Measurements from ENCODE around the gene DCAF6. TPM values are rescaled to one million over a fixed set of nuclear protein-coding genes. Genes with fewer than 3 reads are reported as not detected.

The DCAF6 gene
- total and polyA plus RNA-seq, 5 donors from 2014 or later, result 9.7 to 25.5 (median 11.7) TPM

DNA sequence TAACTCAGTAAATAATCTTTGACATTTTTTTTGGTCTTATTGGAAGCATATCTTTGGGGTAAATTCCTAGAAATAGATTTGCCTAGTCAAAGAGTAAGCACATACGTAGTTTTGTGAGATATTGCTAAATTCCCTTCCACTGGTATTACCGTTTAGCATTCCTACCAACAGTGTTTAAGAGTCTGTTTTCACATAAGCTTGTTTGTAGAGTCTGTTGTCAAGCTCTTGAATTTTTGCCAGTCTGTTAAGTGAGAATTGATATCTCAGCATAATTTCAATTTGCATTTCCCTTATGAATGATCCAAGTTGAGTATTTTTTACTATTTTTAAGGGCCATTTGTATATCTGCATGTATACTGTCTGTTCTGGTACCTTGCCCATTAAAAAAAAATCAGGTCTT, 37.3 kb downstream of the DCAF6 start:
- Mint-ChIP-seq H3K36me3 (peaks cover 49% of the 10 kb centered on the region), H3K9me3 (peaks cover 0 to 2% (median 0%) of the 10 kb centered on the region in 7 donors)

DNA sequence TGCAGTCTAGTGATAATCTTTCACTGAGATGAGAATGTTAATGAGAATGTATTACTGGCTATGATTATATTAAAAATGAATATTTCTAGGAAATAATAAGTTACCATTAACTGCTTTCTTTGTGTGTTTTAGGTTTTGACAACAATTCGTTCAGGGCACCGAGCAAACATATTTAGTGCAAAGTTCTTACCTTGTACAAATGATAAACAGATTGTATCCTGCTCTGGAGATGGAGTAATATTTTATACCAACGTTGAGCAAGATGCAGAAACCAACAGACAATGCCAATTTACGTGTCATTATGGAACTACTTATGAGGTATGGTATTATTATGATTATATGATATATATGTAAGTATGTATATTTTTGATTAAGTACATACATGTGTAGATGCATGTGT, 38.2 kb downstream of the DCAF6 start:
- Histone ChIP-seq H3K4me3 (ENCODE audit: low read depth, low read length) (no peak overlapping the region), H3K27me3 (ENCODE audit: control insufficient read depth, insufficient read depth, low read length) (no peaks in the 10 kb centered on the region), H3K9me3 (ENCODE audit: control insufficient read depth in 2 of 2, low read length in 2 of 2) (no peaks in the 10 kb centered on the region), H3K27ac (ENCODE audit: insufficient read depth, low read length, poor library complexity, severe bottlenecking) (no peak overlapping the region), H3K4me1 (ENCODE audit: control insufficient read depth, insufficient read depth, low read length, poor library complexity, severe bottlenecking) (no peaks in the 10 kb centered on the region), H3K36me3 (ENCODE audit: control insufficient read depth, insufficient read depth, low read length) (peaks cover 19% of the 10 kb centered on the region)
- H3K4me1 Mint-ChIP-seq, result peaks cover 6 to 20% (median 12%) of the 10 kb centered on the region in 4 donors
- H3K9me3 Mint-ChIP-seq, result peaks cover 0 to 2% (median 0%) of the 10 kb centered on the region in 7 donors
- H3K27ac Mint-ChIP-seq, result no peak overlapping the region
- H3K4me3 Mint-ChIP-seq, result no peak overlapping the region
- DNase-seq (no peak), ATAC-seq (ENCODE audit: low read depth in 2 of 2) (no peak)
- H3K36me3 Mint-ChIP-seq, result peaks cover 54% of the 10 kb centered on the region
- no peaks in the 10 kb centered on the region for H3K27me3 Mint-ChIP-seq

More for the DNA sequence above, 37.3 kb downstream of the DCAF6 start:
- DNase-seq (no peak), ATAC-seq (ENCODE audit: low read depth in 2 of 2) (no peak)
- no peak overlapping the region for H3K4me3 ChIP-seq (ENCODE audit: low read depth, low read length)
- Mint-ChIP-seq H3K27me3 (no peaks in the 10 kb centered on the region), H3K27ac (no peak overlapping the region), H3K4me3 (no peak overlapping the region), H3K4me1 (peaks cover 6 to 15% (median 7%) of the 10 kb centered on the region in 4 donors)
- H3K4me1 ChIP-seq (ENCODE audit: control insufficient read depth, insufficient read depth, low read length, poor library complexity, severe bottlenecking), result no peaks in the 10 kb centered on the region
- H3K27ac ChIP-seq (ENCODE audit: insufficient read depth, low read length, poor library complexity, severe bottlenecking), result no peak overlapping the region
- no peaks in the 10 kb centered on the region for H3K27me3 ChIP-seq (ENCODE audit: control insufficient read depth, insufficient read depth, low read length)
- H3K9me3 ChIP-seq (ENCODE audit: control insufficient read depth in 2 of 2, low read length in 2 of 2), result no peaks in the 10 kb centered on the region
- H3K36me3 ChIP-seq (ENCODE audit: control insufficient read depth, insufficient read depth, low read length), result peaks cover 19% of the 10 kb centered on the region

DNA sequence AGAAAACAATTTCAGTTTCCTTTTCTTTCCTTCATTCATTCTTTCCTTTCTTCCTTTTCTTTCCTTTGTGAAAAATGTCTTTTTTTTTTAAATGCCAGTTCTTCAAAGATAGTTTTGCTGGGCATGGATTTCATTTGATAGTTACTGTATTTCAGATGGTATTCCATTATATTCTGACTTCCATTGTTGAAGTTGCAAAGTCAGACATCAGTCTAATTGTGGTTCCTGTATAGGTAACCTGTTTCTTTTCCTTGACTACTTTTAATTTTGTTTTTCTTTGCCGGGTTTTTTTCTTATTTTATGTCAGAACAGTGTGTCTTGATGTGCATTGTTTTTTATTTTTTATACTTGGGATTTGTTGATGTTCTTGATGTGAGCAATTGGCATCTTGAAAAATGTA, 40.8 kb downstream of the DCAF6 start:
- Mint-ChIP-seq H3K36me3 (peaks cover 55% of the 10 kb centered on the region), H3K4me1 (peaks cover 13 to 31% (median 17%) of the 10 kb centered on the region in 4 donors), H3K27me3 (no peaks in the 10 kb centered on the region), H3K9me3 (peaks cover 0 to 2% (median 0%) of the 10 kb centered on the region in 7 donors), H3K27ac (no peak overlapping the region), H3K4me3 (no peak overlapping the region)
- Histone ChIP-seq H3K27me3 (ENCODE audit: control insufficient read depth, insufficient read depth, low read length) (no peaks in the 10 kb centered on the region), H3K4me3 (ENCODE audit: low read depth, low read length) (no peak overlapping the region), H3K4me1 (ENCODE audit: control insufficient read depth, insufficient read depth, low read length, poor library complexity, severe bottlenecking) (no peaks in the 10 kb centered on the region), H3K27ac (ENCODE audit: insufficient read depth, low read length, poor library complexity, severe bottlenecking) (no peak overlapping the region), H3K9me3 (ENCODE audit: control insufficient read depth in 2 of 2, low read length in 2 of 2) (no peaks in the 10 kb centered on the region), H3K36me3 (ENCODE audit: control insufficient read depth, insufficient read depth, low read length) (peaks cover 21% of the 10 kb centered on the region)
- no peak for ATAC-seq (ENCODE audit: low read depth in 2 of 2)
- DNase-seq, result no peak

DNA sequence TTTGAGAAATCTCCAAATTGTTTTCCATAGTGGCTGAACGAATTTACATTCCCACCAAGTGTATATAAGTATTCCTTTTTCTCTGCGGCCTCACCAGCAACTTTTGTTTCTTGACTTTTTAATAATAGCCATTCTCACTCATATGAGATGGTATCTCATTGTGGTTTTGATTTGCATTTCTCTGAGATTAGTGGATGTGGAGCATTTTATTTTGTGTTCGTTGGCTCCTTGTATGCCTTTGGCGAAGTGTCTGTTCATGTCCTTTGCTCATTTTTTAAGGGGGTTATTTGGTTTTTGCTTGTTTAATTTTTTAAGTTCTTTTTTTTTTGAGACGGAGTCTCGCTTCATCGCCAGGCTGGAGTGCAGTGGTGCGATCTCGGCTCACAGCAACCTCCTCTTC, 45.5 kb downstream of the DCAF6 start:
- Mint-ChIP-seq H3K9me3 (peaks cover 0 to 3% (median 0%) of the 10 kb centered on the region in 7 donors), H3K36me3 (peaks cover 54% of the 10 kb centered on the region), H3K4me3 (no peak overlapping the region), H3K27me3 (no peaks in the 10 kb centered on the region), H3K27ac (peak overlapping the region in 1 of 3 donors; percentile 31), H3K4me1 (peaks cover 16 to 31% (median 27%) of the 10 kb centered on the region in 4 donors)
- Histone ChIP-seq H3K9me3 (ENCODE audit: control insufficient read depth in 2 of 2, low read length in 2 of 2) (no peaks in the 10 kb centered on the region), H3K27ac (ENCODE audit: insufficient read depth, low read length, poor library complexity, severe bottlenecking) (no peak overlapping the region), H3K36me3 (ENCODE audit: control insufficient read depth, insufficient read depth, low read length) (peaks cover 9% of the 10 kb centered on the region), H3K27me3 (ENCODE audit: control insufficient read depth, insufficient read depth, low read length) (no peaks in the 10 kb centered on the region), H3K4me1 (ENCODE audit: control insufficient read depth, insufficient read depth, low read length, poor library complexity, severe bottlenecking) (no peaks in the 10 kb centered on the region), H3K4me3 (ENCODE audit: low read depth, low read length) (no peak overlapping the region)
- ATAC-seq (ENCODE audit: low read depth in 2 of 2), result no peak
- no peak for DNase-seq

GRCh38 chr1:167983797-167984420, 47.4 kb downstream of the DCAF6 start:
- no peaks in the 10 kb centered on the region for H3K27me3 Mint-ChIP-seq
- peaks cover 0 to 3% (median 0%) of the 10 kb centered on the region in 7 donors for H3K9me3 Mint-ChIP-seq
- DNase-seq (no peak), ATAC-seq (ENCODE audit: low read depth in 2 of 2) (no peak)
- peaks cover 37% of the 10 kb centered on the region for H3K36me3 Mint-ChIP-seq
- no peak overlapping the region for H3K4me3 ChIP-seq (ENCODE audit: low read depth, low read length)
- no peaks in the 10 kb centered on the region for H3K27me3 ChIP-seq (ENCODE audit: control insufficient read depth, insufficient read depth, low read length)
- H3K27ac ChIP-seq (ENCODE audit: insufficient read depth, low read length, poor library complexity, severe bottlenecking), result no peak overlapping the region
- peaks cover 16 to 28% (median 25%) of the 10 kb centered on the region in 4 donors for H3K4me1 Mint-ChIP-seq
- no peak overlapping the region for H3K4me3 Mint-ChIP-seq
- peaks cover 8% of the 10 kb centered on the region for H3K36me3 ChIP-seq (ENCODE audit: control insufficient read depth, insufficient read depth, low read length)
- H3K4me1 ChIP-seq (ENCODE audit: control insufficient read depth, insufficient read depth, low read length, poor library complexity, severe bottlenecking), result no peaks in the 10 kb centered on the region
- H3K9me3 ChIP-seq (ENCODE audit: control insufficient read depth in 2 of 2, low read length in 2 of 2), result no peaks in the 10 kb centered on the region
- no peak overlapping the region for H3K27ac Mint-ChIP-seq

GRCh38 chr1:167984886-167985489, 48.5 kb downstream of the DCAF6 start:
- H3K27ac Mint-ChIP-seq, result peak overlapping the region in 1 of 3 donors; percentile 17
- H3K4me1 Mint-ChIP-seq, result peaks cover 11 to 27% (median 21%) of the 10 kb centered on the region in 4 donors
- no peaks in the 10 kb centered on the region for H3K27me3 Mint-ChIP-seq
- Histone ChIP-seq H3K4me1 (ENCODE audit: control insufficient read depth, insufficient read depth, low read length, poor library complexity, severe bottlenecking) (no peaks in the 10 kb centered on the region), H3K36me3 (ENCODE audit: control insufficient read depth, insufficient read depth, low read length) (peaks cover 8% of the 10 kb centered on the region), H3K27me3 (ENCODE audit: control insufficient read depth, insufficient read depth, low read length) (no peaks in the 10 kb centered on the region), H3K9me3 (ENCODE audit: control insufficient read depth in 2 of 2, low read length in 2 of 2) (no peaks in the 10 kb centered on the region), H3K27ac (ENCODE audit: insufficient read depth, low read length, poor library complexity, severe bottlenecking) (no peak overlapping the region), H3K4me3 (ENCODE audit: low read depth, low read length) (no peak overlapping the region)
- no peak overlapping the region for H3K4me3 Mint-ChIP-seq
- ATAC-seq (ENCODE audit: low read depth in 2 of 2) (no peak), DNase-seq (peak in 1 of 3 donors; percentile 27)
- H3K36me3 Mint-ChIP-seq, result peaks cover 33% of the 10 kb centered on the region
- peaks cover 0 to 3% (median 0%) of the 10 kb centered on the region in 7 donors for H3K9me3 Mint-ChIP-seq

GRCh38 chr1:167987174-167987573, 50.7 kb downstream of the DCAF6 start:
- ATAC-seq (ENCODE audit: low read depth in 2 of 2), result no peak
- no peaks in the 10 kb centered on the region for H3K27me3 Mint-ChIP-seq
- no peaks in the 10 kb centered on the region for H3K9me3 ChIP-seq (ENCODE audit: control insufficient read depth in 2 of 2, low read length in 2 of 2)
- no peak for DNase-seq
- H3K4me1 ChIP-seq (ENCODE audit: control insufficient read depth, insufficient read depth, low read length, poor library complexity, severe bottlenecking), result no peaks in the 10 kb centered on the region
- H3K36me3 ChIP-seq (ENCODE audit: control insufficient read depth, insufficient read depth, low read length), result peaks cover 17% of the 10 kb centered on the region
- no peak overlapping the region for H3K27ac ChIP-seq (ENCODE audit: insufficient read depth, low read length, poor library complexity, severe bottlenecking)
- H3K4me3 ChIP-seq (ENCODE audit: low read depth, low read length), result no peak overlapping the region
- H3K4me1 Mint-ChIP-seq, result peaks cover 5 to 17% (median 13%) of the 10 kb centered on the region in 4 donors
- no peak overlapping the region for H3K27ac Mint-ChIP-seq
- H3K36me3 Mint-ChIP-seq, result peaks cover 27% of the 10 kb centered on the region
- H3K4me3 Mint-ChIP-seq, result no peak overlapping the region
- H3K9me3 Mint-ChIP-seq, result peaks cover 0 to 3% (median 0%) of the 10 kb centered on the region in 7 donors
- no peaks in the 10 kb centered on the region for H3K27me3 ChIP-seq (ENCODE audit: control insufficient read depth, insufficient read depth, low read length)

- H3K4me1 ChIP-seq (ENCODE audit: control insufficient read depth, insufficient read depth, low read length, poor library complexity, severe bottlenecking), result no peaks in the 10 kb centered on the region
- H3K27me3 ChIP-seq (ENCODE audit: control insufficient read depth, insufficient read depth, low read length), result no peaks in the 10 kb centered on the region
- no peak overlapping the region for H3K27ac ChIP-seq (ENCODE audit: insufficient read depth, low read length, poor library complexity, severe bottlenecking)
- no peaks in the 10 kb centered on the region for H3K9me3 ChIP-seq (ENCODE audit: control insufficient read depth in 2 of 2, low read length in 2 of 2)
- no peak overlapping the region for H3K4me3 ChIP-seq (ENCODE audit: low read depth, low read length)
- ATAC-seq (ENCODE audit: low read depth in 2 of 2), result no peak
- Mint-ChIP-seq H3K36me3 (peaks cover 22% of the 10 kb centered on the region), H3K4me3 (no peak overlapping the region), H3K27me3 (no peaks in the 10 kb centered on the region), H3K4me1 (peaks cover 0 to 4% (median 2%) of the 10 kb centered on the region in 4 donors), H3K27ac (no peak overlapping the region), H3K9me3 (no peaks in the 10 kb centered on the region)
- peaks cover 36% of the 10 kb centered on the region for H3K36me3 ChIP-seq (ENCODE audit: control insufficient read depth, insufficient read depth, low read length)
- no peak for DNase-seq
These were observed 55.1 kb downstream of the DCAF6 start for GRCh38 chr1:167991546-167991945.

Data from CD4-positive, CD25-positive, alpha-beta regulatory T cell (primary cell).